ENCODE data around the gene NTMT2.
"Not testable (repeated sequence)": the region's sequence is repeated elsewhere in the genome, so short reads cannot be mapped to it uniquely, and the experiment has no call there.

Gene NTMT2

GRCh38 chr1:170162459-170163246 is 16.9 kb downstream of the NTMT2 start:
- DNase-seq = no peak

GRCh38 chr1:170164103-170164763 is 18.5 kb downstream of the NTMT2 start:
- DNase-seq = no peak

GRCh38 chr1:170166518-170167180 is 20.9 kb downstream of the NTMT2 start:
- no peak for DNase-seq

GRCh38 chr1:170168265-170168664 is 22.5 kb downstream of the NTMT2 start:
- DNase-seq = peak; percentile 36

- DNase-seq = not testable (repeated sequence)
Measured at GRCh38 chr1:170170513-170170912, 24.8 kb downstream of the NTMT2 start.

GRCh38 chr1:170174395-170174794 is 28.6 kb downstream of the NTMT2 start:
- DNase-seq = no peak

- DNase-seq = no peak
Measured at GRCh38 chr1:170175041-170175440, 29.3 kb downstream of the NTMT2 start.

- no peak for DNase-seq
Measured at GRCh38 chr1:170175484-170175883, 29.7 kb downstream of the NTMT2 start.

GRCh38 chr1:170176772-170177171 is 31.0 kb downstream of the NTMT2 start:
- DNase-seq = no peak

- DNase-seq = no peak
Measured at GRCh38 chr1:170182442-170182841, 36.7 kb downstream of the NTMT2 start.

GRCh38 chr1:170192546-170192945 is 46.8 kb downstream of the NTMT2 start:
- DNase-seq = no peak

GRCh38 chr1:170194451-170194850 is 48.7 kb downstream of the NTMT2 start:
- DNase-seq = no peak

- DNase-seq = no peak
Measured at GRCh38 chr1:170196490-170197236, 50.9 kb downstream of the NTMT2 start.

GRCh38 chr1:170198090-170198489 is 52.3 kb downstream of the NTMT2 start:
- no peak for DNase-seq

- no peak for DNase-seq
Measured at GRCh38 chr1:170198584-170198983, 52.8 kb downstream of the NTMT2 start.

GRCh38 chr1:170200161-170200560 is 54.4 kb downstream of the NTMT2 start:
- no peak for DNase-seq

GRCh38 chr1:170200621-170201397 is 55.0 kb downstream of the NTMT2 start:
- no peak for DNase-seq

- no peak for DNase-seq
Measured at GRCh38 chr1:170203693-170204092, 57.9 kb downstream of the NTMT2 start.

- DNase-seq = no peak
Measured at GRCh38 chr1:170204121-170204520, 58.4 kb downstream of the NTMT2 start.

- DNase-seq = no peak
Measured at GRCh38 chr1:170205301-170205700, 59.5 kb downstream of the NTMT2 start.

GRCh38 chr1:170209125-170209524 is 63.4 kb downstream of the NTMT2 start:
- DNase-seq = no peak

GRCh38 chr1:170210142-170210541 is 64.4 kb downstream of the NTMT2 start:
- no peak for DNase-seq

Measured in NCI-H774 (cell line).